Measurements from ENCODE around the gene MRPS33. TPM values are rescaled to one million over a fixed set of nuclear protein-coding genes. Genes with fewer than 3 reads are reported as not detected.

Gene MRPS33
- total and polyA plus RNA-seq, 4 donors = 21.0 to 72.5 (median 30.1) TPM

Other genes starting within 250 kb of the MRPS33 start
- 10 to 100 TPM; 53.5 to 55.5 TPM for gene BRAF, start 90.0 kb downstream of the MRPS33 start, total RNA-seq
- gene BRAF, start 90.0 kb downstream of the MRPS33 start, polyA plus RNA-seq = 1 to 10 TPM; 4.1 to 6.3 TPM
- gene TMEM178B, start 59.1 kb upstream of the MRPS33 start, total RNA-seq = under 1 TPM; 0.26 to 0.42 TPM
- gene TMEM178B, start 59.1 kb upstream of the MRPS33 start, polyA plus RNA-seq = under 1 TPM; 0.05 to 0.13 TPM